Astrocyte (in vitro differentiated cells and primary cell): ENCODE measurements around the gene TTC34. TPM values are rescaled to one million over a fixed set of nuclear protein-coding genes. Genes with fewer than 3 reads are reported as not detected.
"Not testable (repeated sequence)": the region's sequence is repeated elsewhere in the genome, so short reads cannot be mapped to it uniquely, and the experiment has no call there.

Experiments used
- DNase-seq: peaks from one replicate; pipeline ENCODE4 v3.0.0-alpha.2; 2010; ENCODE audit warnings: low read depth
- FAIRE-seq: peaks from 2 replicates; lab custom pipeline; 2011; peaks lifted over from hg19 to GRCh38; lab: Jason Lieb, UNC
- H2AFZ ChIP-seq: 2 replicates; pipeline ENCODE4 v1.6.0; 2012; ENCODE audit warnings: low read depth, low read length, inconsistent platforms
- H3K27ac ChIP-seq: 2 replicates; pipeline ENCODE4 v1.5.1; 2011; ENCODE audit warnings: low read depth, low read length, inconsistent platforms
- H3K27me3 ChIP-seq: 2 replicates; pipeline ENCODE4 v1.6.0; 2011; ENCODE audit warnings: low read length, inconsistent platforms; ENCODE audit not compliant: insufficient read depth
- H3K36me3 ChIP-seq: 2 replicates; pipeline ENCODE4 v1.5.1; 2011; ENCODE audit warnings: low read length, inconsistent platforms; ENCODE audit not compliant: insufficient read depth
- H3K4me1 ChIP-seq: 2 replicates; pipeline ENCODE4 v1.5.1; 2011; ENCODE audit warnings: low read length, inconsistent platforms; ENCODE audit not compliant: insufficient read depth
- H3K4me2 ChIP-seq: 2 replicates; pipeline ENCODE4 v1.6.0; 2012; ENCODE audit warnings: low read length, inconsistent platforms
- H3K4me3 ChIP-seq: 2 replicates; pipeline ENCODE4 v1.5.1; 2011; ENCODE audit warnings: low read depth, mild to moderate bottlenecking, low read length, inconsistent platforms; ENCODE audit not compliant: insufficient read depth
- H3K79me2 ChIP-seq: 2 replicates; pipeline ENCODE4 v1.6.0; 2012; ENCODE audit warnings: mild to moderate bottlenecking, low read length, inconsistent platforms; ENCODE audit not compliant: insufficient read depth
- H3K9ac ChIP-seq: 2 replicates; pipeline ENCODE4 v1.6.0; 2012; ENCODE audit warnings: mild to moderate bottlenecking, low read length, inconsistent platforms
- H3K9me3 ChIP-seq: 2 replicates; pipeline ENCODE4 v1.5.1; 2012; ENCODE audit warnings: low read depth, mild to moderate bottlenecking, low read length, inconsistent platforms; ENCODE audit not compliant: insufficient read depth
- H4K20me1 ChIP-seq: 2 replicates; pipeline ENCODE4 v1.6.0; 2012; ENCODE audit warnings: low read length, inconsistent platforms; ENCODE audit not compliant: insufficient read depth
- H3K27ac Mint-ChIP-seq: one replicate; pipeline ENCODE4 v1.8.0; 2021; ENCODE audit warnings: mild to moderate bottlenecking, mixed read lengths; ENCODE audit not compliant: unreplicated experiment
- H3K27me3 Mint-ChIP-seq: one replicate; pipeline ENCODE4 v1.8.0; 2021; ENCODE audit warnings: low read depth, mixed read lengths; ENCODE audit not compliant: unreplicated experiment
- H3K36me3 Mint-ChIP-seq: one replicate; pipeline ENCODE4 v1.8.0; 2021; ENCODE audit warnings: low read depth, mixed read lengths; ENCODE audit not compliant: unreplicated experiment
- H3K4me1 Mint-ChIP-seq: one replicate; pipeline ENCODE4 v1.8.0; 2021; ENCODE audit warnings: low read depth, mixed read lengths; ENCODE audit not compliant: unreplicated experiment
- H3K4me3 Mint-ChIP-seq: one replicate; pipeline ENCODE4 v1.8.0; 2021; ENCODE audit warnings: mild to moderate bottlenecking, moderate library complexity, mixed read lengths; ENCODE audit not compliant: unreplicated experiment
- H3K9me3 Mint-ChIP-seq: one replicate; pipeline ENCODE4 v1.8.0; 2021; ENCODE audit warnings: mild to moderate bottlenecking, mixed read lengths; ENCODE audit not compliant: unreplicated experiment
- total RNA-seq: library from RNA; stranded (reverse); gene quantifications from 2 replicates; pipeline ENCODE4 v1.2.1, GENCODE V29; 2021

TTC34 gene
- total RNA-seq, 1 donor from 2014 or later, result 0.39 TPM

GRCh38 chr1:2682879-2683278 lies 118.6 kb downstream of the TTC34 start:
- not testable (repeated sequence) for H3K27ac Mint-ChIP-seq, H3K27me3 ChIP-seq, H3K9me3 ChIP-seq, H3K36me3 Mint-ChIP-seq, H4K20me1 ChIP-seq, H3K79me2 ChIP-seq, FAIRE-seq, H3K4me1 Mint-ChIP-seq, H3K4me3 Mint-ChIP-seq, H3K36me3 ChIP-seq, H3K4me3 ChIP-seq, H3K9ac ChIP-seq, H3K9me3 Mint-ChIP-seq, H3K4me2 ChIP-seq, H2AFZ ChIP-seq, DNase-seq, H3K4me1 ChIP-seq, H3K27ac ChIP-seq, H3K27me3 Mint-ChIP-seq

GRCh38 chr1:2676726-2677125 lies 124.8 kb downstream of the TTC34 start:
- not testable (repeated sequence) for H3K79me2 ChIP-seq, FAIRE-seq, H3K4me2 ChIP-seq, H3K27ac Mint-ChIP-seq, H3K9me3 ChIP-seq, H3K4me1 Mint-ChIP-seq, H3K4me3 Mint-ChIP-seq, H3K36me3 ChIP-seq, H3K4me3 ChIP-seq, H3K27me3 ChIP-seq, H4K20me1 ChIP-seq, H3K9me3 Mint-ChIP-seq, H2AFZ ChIP-seq, DNase-seq, H3K4me1 ChIP-seq, H3K27me3 Mint-ChIP-seq, H3K27ac ChIP-seq, H3K36me3 Mint-ChIP-seq, H3K9ac ChIP-seq

- H3K27ac Mint-ChIP-seq, H3K9me3 ChIP-seq, H3K27me3 Mint-ChIP-seq, H3K27me3 ChIP-seq, DNase-seq, H3K36me3 Mint-ChIP-seq, H3K4me3 ChIP-seq, H2AFZ ChIP-seq, H3K4me3 Mint-ChIP-seq, H3K79me2 ChIP-seq, H3K4me1 Mint-ChIP-seq, H3K27ac ChIP-seq, H3K4me1 ChIP-seq, H3K36me3 ChIP-seq, H3K9ac ChIP-seq, H3K4me2 ChIP-seq, FAIRE-seq, H4K20me1 ChIP-seq, H3K9me3 Mint-ChIP-seq: not testable (repeated sequence)
Observed at GRCh38 chr1:2671656-2672055, 129.8 kb downstream of the TTC34 start.

GRCh38 chr1:2659806-2660205 lies 141.7 kb downstream of the TTC34 start:
- H3K4me2 ChIP-seq, H3K27me3 ChIP-seq, H3K4me3 Mint-ChIP-seq, H3K4me3 ChIP-seq, H2AFZ ChIP-seq, H3K9ac ChIP-seq, H3K79me2 ChIP-seq, FAIRE-seq, H3K36me3 Mint-ChIP-seq, H3K4me1 Mint-ChIP-seq, H3K36me3 ChIP-seq, DNase-seq, H3K27ac ChIP-seq, H4K20me1 ChIP-seq, H3K27ac Mint-ChIP-seq, H3K4me1 ChIP-seq, H3K27me3 Mint-ChIP-seq: not testable (repeated sequence)
- H3K9me3 Mint-ChIP-seq, result peaks cover 12% of the 10 kb centered on the region
- peaks cover 14% of the 10 kb centered on the region for H3K9me3 ChIP-seq

- H3K4me3 ChIP-seq, H3K4me1 Mint-ChIP-seq, H4K20me1 ChIP-seq, FAIRE-seq, H3K9ac ChIP-seq, H3K27me3 ChIP-seq, H3K36me3 ChIP-seq, H3K4me2 ChIP-seq, H3K79me2 ChIP-seq, H2AFZ ChIP-seq, DNase-seq, H3K27ac Mint-ChIP-seq, H3K27ac ChIP-seq, H3K4me1 ChIP-seq, H3K4me3 Mint-ChIP-seq: not testable (repeated sequence)
- H3K9me3 ChIP-seq, result peaks cover 33% of the 10 kb centered on the region
- Mint-ChIP-seq H3K27me3 (peaks cover 10% of the 10 kb centered on the region), H3K36me3 (peaks cover 18% of the 10 kb centered on the region), H3K9me3 (peaks cover 31% of the 10 kb centered on the region)
Observed at GRCh38 chr1:2657909-2658308, 143.6 kb downstream of the TTC34 start.

GRCh38 chr1:2657124-2657523 lies 144.4 kb downstream of the TTC34 start:
- not testable (repeated sequence) for H3K27ac ChIP-seq, H3K4me1 ChIP-seq, H3K79me2 ChIP-seq, DNase-seq, H3K36me3 ChIP-seq, H4K20me1 ChIP-seq, H3K4me3 Mint-ChIP-seq, H3K4me1 Mint-ChIP-seq, H3K4me2 ChIP-seq, H3K27ac Mint-ChIP-seq, H3K9ac ChIP-seq, FAIRE-seq, H3K27me3 ChIP-seq, H2AFZ ChIP-seq, H3K4me3 ChIP-seq
- H3K9me3 ChIP-seq, result peaks cover 41% of the 10 kb centered on the region
- Mint-ChIP-seq H3K27me3 (peaks cover 12% of the 10 kb centered on the region), H3K36me3 (peaks cover 20% of the 10 kb centered on the region), H3K9me3 (peaks cover 38% of the 10 kb centered on the region)
